DMS79 treated with DMSO at 0.1 percent for 48 hours (cell line): ENCODE data around the gene SSTR3.
A peak's percentile ranks its signal among the peaks of the same experiment; 100 is the strongest.
"Not testable (repeated sequence)": the region's sequence is repeated elsewhere in the genome, so short reads cannot be mapped to it uniquely, and the experiment has no call there.

ENCODE experiments used
- DNase-seq: peaks from one replicate; lab custom pipeline; 2025; lab: John Stamatoyannopoulos, UW

SSTR3 gene

DNA sequence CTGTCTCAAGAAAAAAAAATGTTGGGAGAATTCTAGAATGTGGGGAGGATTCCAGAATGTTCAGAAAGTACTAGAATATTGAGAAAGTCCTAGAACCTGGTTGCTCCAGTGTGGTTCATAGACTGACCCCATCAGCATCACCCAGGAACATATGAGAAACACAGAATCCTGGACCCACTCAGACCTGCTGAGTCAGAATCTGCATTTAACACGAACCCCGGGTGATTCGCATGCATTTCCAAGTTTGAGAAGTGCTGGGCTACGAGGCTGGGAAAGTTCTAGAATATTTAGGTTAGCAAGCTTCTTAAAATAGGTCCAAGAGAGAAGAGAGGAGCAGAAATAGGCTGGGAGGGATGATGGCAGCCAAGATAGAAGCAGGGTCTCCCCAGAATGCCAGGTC lies 30.6 kb downstream of the SSTR3 start:
- no peak for DNase-seq

DNA sequence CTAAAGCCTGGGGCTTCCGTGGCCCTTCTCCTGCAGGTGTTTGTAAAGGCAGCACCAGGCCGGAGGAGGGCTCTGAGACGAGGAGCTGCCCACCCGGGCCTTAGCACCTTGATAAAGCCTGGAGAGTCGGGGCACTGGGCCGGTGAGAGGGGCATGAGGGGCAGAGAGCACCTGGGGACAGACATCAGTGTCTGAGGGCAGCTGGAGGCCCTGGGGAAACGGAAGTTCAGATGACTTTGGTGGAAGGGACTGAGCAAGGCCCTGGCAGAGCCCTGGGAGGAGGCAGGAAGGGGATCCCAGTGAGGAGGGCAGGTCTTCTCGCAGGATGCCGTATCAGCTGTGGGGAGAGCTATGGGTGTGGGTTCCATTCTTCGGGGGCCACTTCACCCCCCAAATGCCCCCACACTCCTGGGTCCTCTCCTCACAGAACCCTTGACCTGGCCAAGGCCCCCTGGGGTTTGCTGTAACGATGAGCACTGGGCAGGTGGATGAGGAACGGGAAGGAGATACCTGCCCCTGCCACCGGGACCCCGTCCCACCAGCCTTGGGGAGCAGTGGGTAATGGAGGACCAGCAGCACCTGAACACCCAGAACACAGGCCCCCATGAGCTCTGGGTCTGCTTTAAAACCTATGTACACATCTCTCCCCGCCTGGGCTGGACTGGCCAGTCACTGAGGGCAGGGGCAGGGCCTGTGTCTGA lies 31.6 kb downstream of the SSTR3 start:
- DNase-seq, result no peak

DNA sequence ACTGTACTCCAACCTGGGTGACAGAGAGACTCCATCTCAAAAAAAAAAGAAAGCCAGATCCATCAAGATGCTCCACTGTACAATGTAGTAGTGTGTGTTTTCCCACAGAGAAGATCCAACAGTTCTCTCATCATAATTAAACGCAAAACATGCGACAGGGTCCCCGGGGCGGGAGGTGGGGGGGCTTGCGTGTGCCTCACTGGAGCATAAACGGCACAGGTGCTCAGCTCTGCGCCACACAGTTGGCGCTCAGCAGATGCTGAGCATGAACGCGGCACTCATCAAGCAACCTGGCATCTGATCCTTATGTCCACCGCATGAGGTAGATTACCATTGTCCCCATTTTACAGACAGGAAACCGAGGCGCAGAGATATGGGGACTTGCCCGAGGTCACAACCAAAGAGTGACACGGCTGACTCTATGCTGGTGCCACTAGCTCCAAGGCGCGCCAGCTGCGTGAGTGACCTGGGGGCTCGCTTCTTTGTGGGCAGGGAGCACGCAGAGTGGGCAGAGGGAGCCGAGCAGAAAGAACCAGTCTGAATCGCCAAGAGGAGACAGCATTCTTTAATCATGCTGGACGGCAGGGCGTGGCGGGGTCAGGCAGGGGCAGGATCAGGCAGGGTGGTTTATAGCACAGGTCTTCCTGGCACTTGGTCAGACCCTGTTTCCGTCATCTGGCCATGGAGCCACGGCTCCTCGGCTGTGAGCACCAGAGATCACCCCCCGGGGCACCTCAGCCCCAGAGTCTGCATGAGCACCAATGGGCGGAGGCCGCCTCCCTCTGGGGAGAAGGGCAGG lies 32.5 kb downstream of the SSTR3 start:
- DNase-seq, result no peak

DNA sequence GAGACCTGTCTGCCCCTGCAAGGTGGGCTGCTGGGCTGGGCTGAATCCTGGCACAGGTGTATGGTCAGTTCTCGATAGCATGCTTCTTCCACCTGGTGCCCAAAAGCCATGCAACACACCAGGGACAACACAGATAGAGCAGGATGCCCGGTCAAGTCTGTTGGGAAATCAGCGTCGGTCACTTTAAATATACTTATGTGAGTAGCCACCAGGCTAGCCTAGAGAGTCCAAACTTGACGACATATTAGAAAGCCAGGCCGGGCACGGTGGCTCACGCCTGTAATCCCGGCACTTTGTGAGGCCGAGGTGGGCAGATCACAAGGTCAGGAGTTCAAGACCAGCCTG lies 33.2 kb downstream of the SSTR3 start:
- no peak for DNase-seq

DNA sequence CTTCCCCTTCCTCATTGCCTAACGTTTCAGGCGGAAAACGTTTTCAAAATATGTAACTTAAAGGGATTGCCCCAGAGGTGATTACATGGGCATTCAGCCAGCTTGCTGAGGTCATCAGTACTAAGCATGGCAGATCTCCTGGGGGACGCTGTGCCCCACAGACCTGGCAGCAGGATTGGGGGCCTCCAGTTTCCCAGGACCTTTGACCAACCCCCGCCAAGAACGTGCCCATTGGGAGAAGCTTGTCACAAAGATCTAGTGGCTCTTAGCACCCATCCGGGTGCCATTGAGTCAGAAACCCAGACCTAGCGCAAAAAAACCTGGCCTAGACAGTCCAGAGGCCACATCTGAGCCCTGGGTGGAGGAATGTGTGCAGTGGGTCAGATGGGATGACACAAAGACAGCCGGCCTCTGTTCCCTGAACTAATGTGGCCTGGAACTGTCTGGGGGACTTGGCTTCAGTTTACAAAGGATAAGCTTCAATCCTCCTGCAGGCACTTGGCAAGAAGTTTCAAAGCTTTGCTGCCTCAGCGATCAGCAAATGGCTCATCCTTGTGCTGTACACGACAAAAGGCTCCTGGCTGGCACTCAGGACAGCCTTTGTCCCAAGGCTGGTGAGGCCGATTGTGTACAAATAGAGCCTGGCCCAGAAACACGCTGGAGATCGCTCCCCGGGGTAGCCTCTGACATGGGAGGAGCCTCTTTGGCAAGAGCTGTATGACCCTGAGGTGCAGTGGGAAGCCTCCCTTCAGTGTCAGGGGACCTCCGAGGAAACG lies 33.7 kb downstream of the SSTR3 start:
- peak; percentile 4 for DNase-seq

DNA sequence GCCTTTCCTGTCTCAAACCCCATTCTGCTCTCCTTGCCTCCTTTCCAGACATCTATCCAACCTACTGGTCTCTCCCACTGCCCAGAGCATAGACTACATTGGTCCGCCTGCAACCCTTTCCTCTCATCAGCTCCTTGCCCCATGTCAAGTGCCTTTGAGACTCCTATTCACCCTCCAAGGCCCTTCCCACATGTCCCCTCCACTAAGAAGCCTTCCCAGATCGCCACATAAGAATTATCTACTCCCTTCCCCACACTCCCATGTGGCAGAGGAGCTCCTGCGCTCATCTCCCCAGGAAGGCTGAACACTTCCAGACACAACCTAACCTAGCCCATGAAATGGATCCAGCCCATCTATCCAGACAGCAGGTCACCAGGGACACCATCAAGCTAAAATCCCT lies 34.5 kb downstream of the SSTR3 start:
- DNase-seq, result no peak

DNA sequence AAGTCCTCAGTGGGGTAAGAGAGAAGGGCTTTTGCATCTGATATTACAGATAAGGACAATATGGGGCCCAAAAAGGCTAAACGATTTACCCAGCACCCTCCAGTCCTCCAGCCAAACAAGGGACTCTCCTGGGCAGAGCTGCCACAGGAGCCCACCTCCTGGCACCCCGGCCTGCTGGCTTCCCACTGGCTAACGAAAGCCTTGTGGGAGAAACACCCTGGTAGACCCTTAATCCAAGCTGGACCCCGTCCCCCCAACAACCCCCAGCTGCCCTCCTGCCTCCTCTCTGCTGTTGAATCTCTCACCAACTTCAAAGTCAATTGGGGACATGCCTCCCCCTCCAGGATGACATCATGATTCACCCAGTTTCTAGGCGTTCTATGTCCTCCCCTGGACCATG lies 35.1 kb downstream of the SSTR3 start:
- no peak for DNase-seq

DNA sequence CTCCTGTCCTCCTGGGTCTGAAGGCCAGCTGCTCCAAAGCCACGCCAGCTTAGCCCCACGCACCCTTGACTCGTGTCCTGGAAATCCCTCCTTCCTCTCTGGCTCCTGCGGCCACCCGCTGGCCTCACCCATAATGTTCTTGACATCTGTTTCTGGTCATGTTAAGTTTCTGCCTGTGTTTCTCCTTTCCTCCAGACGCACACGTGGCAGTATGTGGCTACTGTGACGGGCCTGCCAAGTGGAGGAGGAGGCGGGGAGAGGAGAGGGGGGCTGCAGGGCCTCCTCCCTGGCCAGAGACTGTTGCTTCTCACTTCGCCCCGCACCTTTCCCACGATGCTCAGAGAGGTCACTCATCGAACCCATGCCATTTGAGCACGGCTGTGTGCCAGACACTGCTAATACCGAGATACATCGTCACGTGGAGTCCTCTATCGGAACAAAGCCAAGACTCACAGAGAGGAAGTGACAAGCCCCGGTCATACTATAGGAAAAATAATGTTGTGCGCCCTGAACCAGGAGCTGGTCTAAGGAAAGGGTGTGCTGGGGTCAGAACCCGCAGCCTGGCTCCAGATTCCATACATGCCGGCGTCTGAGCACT lies 35.7 kb downstream of the SSTR3 start:
- no peak for DNase-seq

DNA sequence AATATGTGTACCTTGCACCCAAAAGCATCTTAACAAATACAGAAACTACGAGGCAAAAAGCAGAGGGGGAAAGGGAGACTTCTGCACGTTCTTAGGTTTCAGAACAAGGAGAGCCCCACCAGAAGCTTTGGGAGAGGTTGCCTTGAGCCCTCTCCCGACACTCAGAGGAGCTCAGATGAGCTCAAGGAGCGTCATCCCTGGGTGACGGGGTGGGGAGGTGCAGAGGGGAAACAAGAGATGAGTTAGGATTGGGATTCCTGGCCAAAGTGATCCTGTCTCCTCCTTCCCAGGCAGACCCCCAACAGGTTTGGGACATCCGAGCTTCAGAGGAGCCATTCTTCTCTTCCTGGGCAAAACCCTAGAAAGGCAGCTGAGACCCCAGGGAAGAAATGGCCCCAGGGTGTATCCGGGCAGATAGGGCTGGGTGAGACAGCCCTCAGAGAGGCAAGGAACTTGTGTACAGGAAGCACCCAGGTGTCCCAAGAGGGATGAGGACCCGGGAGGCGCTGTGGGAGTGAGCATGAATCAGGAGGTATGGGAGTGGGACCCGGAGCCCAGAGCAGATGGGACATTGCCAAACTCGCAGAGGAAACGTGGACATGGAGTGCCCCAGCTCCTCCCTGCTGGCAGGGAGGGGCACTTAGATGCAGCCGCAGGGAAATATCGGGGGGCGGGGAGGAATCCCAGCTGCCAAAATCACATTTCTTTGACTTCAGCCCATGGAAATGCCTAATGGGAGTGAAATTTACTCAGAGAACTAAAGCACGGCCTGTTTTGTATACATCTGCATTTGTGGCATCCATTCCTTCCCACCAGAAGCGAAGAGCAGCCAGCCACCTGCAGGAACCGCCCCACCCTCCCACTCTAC lies 36.6 kb downstream of the SSTR3 start:
- no peak for DNase-seq

DNA sequence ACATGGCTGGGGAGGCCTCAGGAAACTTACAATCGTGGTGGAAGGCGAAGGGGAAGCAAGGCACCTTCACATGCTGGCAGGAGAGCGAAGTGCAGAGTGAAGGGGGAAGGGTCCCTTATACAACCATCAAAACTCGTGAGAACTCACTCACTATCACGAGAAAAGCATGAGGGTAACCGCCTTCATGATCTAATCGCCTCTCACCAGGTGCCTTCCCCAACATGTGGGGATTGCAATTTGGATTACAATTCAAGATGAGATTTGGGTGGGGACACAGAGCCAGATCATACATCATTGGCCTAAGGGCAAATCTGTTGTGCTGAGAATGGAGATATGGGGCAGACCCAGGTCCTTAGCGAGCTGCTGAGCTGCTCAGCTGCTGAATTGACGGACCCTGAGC lies 37.3 kb downstream of the SSTR3 start:
- no peak for DNase-seq

DNA sequence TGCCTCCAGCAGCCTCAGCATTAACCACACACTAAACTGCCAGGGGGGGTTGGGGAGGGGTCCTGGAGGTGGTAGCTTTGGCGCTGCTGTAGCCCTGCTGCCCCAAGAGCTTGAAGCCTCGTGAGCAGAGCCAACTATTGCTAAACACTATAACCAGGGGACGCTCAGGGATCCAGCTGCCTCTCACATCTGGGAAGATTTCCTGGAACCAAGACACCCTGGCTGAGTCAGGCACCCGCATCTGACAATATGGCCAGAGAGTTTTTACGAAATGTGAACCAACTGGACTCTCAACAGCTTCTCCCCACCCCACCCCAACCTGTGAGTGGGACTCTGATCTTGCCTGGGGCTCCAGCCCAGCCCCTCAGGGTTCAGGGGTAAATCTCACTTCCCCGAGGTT lies 38.6 kb downstream of the SSTR3 start:
- DNase-seq, result no peak

DNA sequence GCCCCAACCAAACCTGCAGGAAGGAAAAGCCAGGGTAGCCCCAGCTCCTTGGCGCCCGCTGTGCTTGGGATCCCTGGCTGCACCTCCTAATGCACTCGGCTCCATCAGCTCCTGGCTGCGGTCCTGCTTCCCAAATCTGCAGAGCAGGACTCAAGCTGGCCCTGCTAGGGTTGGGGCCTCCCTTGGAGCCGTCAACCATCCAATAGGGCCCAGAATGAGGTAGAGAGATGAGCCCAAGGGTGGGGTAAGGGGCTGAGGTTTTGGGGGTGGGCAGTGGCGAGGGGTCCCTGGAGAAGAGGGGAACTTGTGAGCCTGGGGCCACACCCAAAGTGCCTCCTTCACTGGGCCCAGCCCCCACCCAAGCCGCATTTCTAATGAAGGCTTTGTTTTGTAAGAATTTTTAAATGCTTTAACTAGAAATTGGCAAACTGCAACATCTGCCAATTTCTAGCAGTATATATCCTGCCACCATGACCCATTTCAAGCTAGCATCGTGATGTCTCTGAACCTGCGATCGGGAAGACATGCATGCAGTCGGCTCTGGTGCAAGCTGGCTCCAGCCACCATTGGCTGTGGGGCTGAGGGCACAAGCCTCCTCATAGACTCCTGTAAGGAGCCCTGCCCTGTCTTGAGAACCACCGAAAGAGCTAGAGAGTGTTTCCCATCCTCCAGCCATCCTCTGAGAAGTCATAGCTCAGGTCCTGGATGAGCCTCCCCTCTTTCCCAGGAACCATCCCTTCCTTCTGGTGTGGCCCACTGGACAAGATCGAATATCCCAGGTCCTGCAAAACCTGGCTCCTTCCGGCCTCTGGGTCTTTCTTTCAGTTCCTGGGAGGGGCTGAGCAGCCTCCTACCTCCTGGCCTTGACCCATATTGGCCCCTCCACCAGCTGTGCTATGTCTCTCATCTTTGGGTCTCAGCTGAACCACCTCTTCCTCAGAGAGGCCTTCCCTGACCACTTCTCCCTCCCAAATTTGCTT lies 39.7 kb downstream of the SSTR3 start:
- no peak for DNase-seq

DNA sequence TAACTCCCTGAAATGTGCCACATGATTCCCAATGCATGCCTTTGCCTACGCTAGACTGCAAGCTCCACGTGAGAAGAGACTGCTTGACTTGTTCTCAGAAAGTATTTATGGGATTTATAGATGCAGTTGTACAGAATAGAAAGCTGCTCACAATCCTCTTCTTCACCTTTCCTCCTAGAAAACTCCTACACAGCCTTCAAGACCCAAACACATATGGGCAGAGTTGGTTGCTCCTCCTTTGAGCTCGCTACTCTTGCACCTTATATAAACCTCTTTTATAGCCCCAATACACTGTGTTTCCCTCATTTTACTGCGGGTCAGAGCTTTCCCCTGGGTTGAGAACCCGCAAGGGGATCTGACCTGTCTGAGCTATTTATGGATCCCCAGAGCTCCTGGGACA lies 40.6 kb downstream of the SSTR3 start:
- DNase-seq, result no peak

DNA sequence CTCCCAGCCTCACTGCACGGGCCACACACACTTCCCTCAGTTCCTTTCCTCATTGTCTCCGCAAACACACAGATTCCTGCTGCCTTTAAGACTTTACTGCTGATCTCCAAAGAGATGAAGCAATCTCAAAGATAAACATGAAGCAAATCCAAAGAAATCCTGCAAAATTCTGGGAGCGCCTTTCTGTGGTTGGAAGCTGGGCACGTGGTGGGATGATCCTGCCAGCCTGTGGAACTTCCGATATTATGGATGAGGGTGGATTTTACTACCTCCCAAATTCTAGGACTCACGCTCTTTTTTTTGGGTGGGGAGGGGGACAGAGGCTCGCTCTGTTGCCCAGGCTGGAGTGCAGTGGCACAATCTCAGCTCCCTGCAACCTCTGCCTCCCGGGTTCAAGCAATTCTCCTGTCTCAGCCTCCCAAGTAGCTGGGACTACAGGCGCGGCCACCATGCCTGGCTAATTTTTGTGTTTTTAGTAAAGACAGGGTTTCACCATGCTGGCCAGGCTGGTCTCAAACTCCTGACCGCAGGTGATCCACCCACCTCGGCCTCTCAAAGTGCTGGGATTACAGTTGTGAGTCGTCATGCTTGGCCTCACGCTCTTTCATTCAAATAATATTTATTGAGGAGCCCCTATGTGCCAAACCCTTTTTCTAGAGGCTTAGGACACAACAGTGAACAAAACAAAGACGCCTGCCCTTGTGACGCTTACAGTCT lies 41.4 kb downstream of the SSTR3 start:
- not testable (repeated sequence) for DNase-seq

DNA sequence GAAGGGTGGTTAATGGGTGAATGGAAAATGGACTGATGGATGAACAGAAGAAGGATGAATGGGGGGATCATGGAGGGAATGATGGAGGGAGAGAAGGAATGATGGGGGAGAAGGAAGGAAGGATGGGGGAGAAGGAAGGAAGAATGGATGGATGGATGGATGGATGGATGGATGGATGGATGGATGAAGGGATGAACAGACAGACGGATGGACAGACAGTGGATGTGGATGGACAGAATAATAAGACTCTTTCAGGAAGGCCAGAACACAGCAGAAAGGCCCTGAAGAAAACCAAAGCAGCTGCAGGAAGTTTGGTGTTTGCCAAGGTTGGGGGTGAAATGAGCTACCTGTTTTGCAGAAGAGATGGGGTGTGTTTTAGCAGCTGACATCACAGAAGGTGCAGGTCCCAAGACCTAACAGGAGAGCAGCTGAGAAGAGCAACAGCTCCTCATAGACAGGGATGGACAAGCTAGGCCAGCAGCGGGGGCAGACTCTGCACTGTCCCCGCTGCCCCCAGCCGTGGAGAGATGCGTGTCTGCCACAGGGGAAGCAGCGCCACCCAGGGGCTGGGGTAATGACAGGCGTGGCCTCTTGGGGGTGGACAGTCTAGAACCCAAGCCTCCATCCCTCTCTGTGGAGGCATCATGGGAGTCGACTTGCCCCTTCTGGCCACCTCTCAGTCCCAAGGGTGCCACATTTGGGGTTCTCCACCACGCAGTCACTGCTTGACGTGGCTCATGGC lies 42.2 kb downstream of the SSTR3 start:
- DNase-seq, result no peak

DNA sequence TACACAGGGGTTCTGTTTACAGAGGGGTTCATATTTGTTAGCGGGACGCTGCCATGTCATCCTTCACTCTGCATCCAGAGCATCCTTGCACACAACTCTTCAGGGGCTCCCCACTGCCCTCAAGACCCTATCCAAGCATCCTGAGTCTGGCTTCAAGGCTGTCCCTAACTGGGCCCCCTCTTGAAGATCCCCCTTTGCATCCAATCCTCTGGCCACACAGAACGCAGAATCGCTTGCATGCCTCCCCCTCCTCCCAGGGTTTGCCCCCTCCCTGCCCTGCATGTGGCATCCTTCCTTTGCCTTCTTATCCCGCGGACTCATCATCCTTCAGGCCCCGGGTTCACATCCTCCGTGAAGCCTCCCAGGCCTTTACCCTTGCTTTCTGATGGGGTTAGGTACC lies 42.9 kb downstream of the SSTR3 start:
- DNase-seq, result no peak

DNA sequence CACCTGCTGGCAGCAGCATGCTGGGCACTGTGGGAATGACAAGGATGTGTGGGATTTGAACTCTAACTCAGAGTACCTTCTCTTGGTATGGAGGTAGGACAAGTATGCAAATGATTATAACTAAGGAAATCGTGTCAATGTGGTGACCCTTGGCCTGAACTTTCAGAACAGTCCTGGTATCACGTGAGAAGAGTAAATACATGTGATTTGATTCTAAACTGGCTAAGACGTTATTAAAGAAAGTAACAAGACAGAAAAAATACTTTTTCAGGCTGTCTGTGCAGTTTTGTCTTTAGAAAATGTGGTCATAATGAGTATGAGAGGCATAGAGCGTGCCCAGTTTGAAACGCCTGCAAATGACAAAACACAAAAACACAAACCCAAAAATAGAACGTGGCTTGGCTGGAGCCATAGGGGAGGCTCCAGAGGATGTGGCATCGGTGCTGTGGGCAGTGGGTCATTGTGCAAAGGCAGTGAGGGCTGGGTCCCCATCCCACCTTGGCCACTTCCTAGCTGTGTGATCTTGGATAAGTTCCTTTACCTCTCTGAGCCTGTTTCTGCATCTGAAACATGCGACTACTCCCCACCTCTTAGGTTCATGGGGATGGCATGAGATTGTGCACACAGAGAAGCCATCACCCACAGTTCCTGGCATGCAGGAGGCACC lies 44.2 kb downstream of the SSTR3 start:
- DNase-seq, result no peak

DNA sequence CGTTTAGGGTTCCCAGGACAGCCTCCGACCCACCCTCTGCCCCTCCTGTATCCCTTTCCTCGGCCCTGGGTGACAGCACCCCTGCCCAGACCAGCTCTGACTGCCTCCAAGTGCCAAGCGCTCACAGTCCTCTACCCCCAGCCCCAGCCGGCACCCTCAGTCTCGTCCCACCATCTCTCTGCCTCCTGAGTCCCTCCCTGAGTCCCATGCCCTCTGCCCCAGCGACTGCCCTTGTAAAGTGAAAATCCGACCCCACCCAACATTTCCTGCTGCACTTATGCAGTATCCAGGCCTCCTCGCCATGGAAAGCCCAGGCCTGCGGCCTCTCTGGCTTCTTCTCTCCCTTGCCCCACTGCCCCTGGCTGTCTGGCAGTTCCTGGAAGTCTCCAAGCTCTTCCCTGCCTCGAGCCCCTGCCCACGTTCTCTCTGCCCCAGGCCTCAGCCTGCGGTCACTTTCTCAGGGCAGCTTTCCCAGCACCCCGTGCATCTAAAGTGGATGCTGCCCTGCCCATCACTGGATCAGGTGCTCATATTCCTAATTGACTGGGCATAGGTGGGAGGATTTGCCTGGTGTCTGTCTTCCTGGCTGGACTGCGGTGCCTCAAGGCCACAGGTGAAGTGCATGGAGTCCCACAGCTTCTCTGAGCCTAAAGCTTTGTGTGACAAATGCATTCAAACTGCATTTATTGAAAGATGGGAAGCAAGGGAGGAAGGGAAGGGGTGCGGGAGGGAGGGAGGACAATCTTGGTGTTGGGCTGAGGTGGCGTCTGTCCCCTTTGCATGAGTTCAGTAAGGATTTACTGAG lies 44.9 kb downstream of the SSTR3 start:
- DNase-seq, result no peak
